ENCODE data around the gene ARHGEF12.

GRCh38 chr11:120294096-120294495 is 42.1 kb upstream of the ARHGEF12 start:
- TF ChIP-seq GATA3 (IDR thresholded peaks at IDR 0.05; ENCODE audit: low read depth, low read length) (no peak), GATA2 (IDR thresholded peaks at IDR 0.05; ENCODE audit: low read depth, low read length) (no peak)

All from SH-SY5Y (cell line).